Astrocyte of the spinal cord (primary cell): ENCODE data around the gene LRP1B.

Source experiments
- DNase-seq: peaks from one replicate; pipeline ENCODE4 v3.0.0; 2011; ENCODE audit warnings: low read depth, low spot score
- H3K4me3 ChIP-seq: 2 replicates; pipeline ENCODE4 v1.5.1; 2011; ENCODE audit warnings: low read depth, mild to moderate bottlenecking, low read length, moderate library complexity
- CTCF ChIP-seq: IDR thresholded peaks from 2 replicates; pipeline ENCODE4 v1.5.1; 2012; ENCODE audit warnings: low read depth, mild to moderate bottlenecking, low read length, inconsistent platforms
- in situ Hi-C: cut with HindIII; loops from 2 replicates; pipeline ENCODE4 v1.10.0; 2017; ENCODE audit warnings: low sequenced_read_pairs

Gene LRP1B

GRCh38 chr2:141930803-141931202 is 200.0 kb downstream of the LRP1B start:
- H3K4me3 ChIP-seq = no peak overlapping the region
- no peak for DNase-seq
- no peak for TF ChIP-seq CTCF
- in situ Hi-C loops = no loop called here

DNA sequence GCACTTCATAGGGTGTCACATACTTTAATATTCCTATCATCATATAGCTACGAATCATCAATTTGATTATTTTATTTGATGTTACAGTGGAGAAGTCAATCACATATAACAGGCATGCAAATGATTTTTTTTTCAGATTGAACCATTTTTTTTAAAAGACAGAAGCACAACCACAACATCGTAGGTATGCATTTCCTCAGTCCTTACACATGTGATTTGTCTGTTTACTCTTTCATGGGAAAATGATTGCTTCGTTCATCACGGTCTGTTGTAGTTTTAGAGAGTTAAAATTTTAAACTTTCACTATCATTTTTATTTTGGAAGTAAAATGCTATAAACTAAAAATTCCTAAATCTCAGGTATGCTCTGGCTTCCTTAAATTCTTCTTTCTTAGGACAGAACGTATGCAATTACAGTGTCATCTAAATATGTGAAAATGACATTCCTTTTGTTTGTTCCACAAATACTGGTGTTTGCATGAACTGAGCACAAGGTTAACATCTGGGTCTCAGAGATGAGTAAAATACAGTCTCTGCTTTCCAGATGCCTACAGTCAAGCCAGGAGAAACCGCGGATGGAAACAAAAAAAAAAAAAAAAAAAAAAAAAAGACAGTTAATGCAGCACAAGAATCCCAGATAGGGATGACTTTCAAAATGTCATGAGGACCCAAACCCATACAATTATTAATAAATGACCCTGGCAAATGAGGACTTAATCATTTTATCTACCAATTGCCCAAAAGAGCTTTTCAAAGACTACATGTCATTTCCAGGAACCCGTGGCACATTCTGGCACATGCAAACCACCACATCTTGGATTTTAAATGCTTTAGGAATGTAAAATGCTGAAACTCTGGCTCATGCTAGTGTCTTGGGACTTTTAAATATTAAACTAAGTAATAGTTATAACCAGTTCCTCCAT is 201.2 kb downstream of the LRP1B start:
- no peak for DNase-seq
- TF ChIP-seq CTCF = no peak
- in situ Hi-C loops = no loop called here
- no peak overlapping the region for H3K4me3 ChIP-seq

DNA sequence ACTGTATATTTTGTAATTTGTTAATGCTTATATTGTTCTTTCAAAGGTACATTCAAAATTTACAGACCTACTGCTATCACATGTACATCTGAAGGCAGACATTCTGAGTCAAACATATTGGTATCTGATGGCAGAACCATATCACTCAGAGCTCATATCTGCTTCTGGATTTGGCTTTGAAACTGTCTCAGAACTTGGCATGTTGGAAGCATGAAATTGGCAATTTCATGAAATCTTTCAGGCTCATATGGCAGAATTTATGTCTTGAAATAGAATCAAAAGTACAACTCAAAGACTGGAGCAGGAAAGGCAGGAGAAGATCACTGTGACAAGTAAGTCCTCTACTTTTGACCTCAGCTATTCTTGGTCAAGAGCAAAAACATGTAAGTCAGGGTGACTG is 202.3 kb downstream of the LRP1B start:
- no peak overlapping the region for H3K4me3 ChIP-seq
- no peak for DNase-seq
- in situ Hi-C loops = no loop called here
- TF ChIP-seq CTCF = no peak

DNA sequence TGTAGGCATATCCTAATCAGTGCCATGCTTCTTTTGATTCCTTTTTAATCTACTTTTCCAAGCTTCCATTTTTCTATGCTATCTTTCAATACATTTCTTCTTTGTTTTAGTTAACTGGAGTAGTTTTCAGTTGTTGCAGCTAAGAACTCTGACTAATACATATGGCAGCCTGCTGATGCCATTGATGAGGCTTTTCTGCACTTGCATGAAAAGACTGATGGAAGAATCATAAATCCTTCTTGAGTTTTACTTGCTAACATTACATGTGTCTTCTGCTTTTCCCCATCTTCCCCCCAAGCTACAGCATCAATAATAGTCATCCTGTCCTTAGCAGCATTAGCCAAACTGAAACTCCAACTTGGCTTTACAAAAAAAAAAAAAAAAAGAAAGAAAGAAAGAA is 203.3 kb downstream of the LRP1B start:
- in situ Hi-C loops = no loop called here
- TF ChIP-seq CTCF = no peak
- H3K4me3 ChIP-seq = no peak overlapping the region
- DNase-seq = peak; percentile 14

GRCh38 chr2:141925511-141925910 is 205.3 kb downstream of the LRP1B start:
- DNase-seq = no peak
- H3K4me3 ChIP-seq = no peak overlapping the region
- in situ Hi-C loops = no loop called here
- TF ChIP-seq CTCF = no peak

GRCh38 chr2:141923657-141924056 is 207.2 kb downstream of the LRP1B start:
- peak; percentile 28 for DNase-seq
- no peak overlapping the region for H3K4me3 ChIP-seq

More at GRCh38 chr2:141923657-141924056, 207.2 kb downstream of the LRP1B start:
- in situ Hi-C loops = no loop called here
- TF ChIP-seq CTCF = no peak
